Lower leg skin (tissue), 3 donors: ENCODE results near the gene SLC9A3.

ENCODE experiments used
- POLR2A ChIP-seq, 2 donors: fragments of 450-650 bp; IDR thresholded peaks; one replicate each; pipeline ENCODE4 v1.6.1; 2016 to 2017; ENCODE audit warnings: antibody characterized with exemption in 2 of 2, mild to moderate bottlenecking in 1 of 2, moderate library complexity in 1 of 2
- TF ChIP-seq, protein P1 (sequence below), 3 donors: fragments of 450-650 bp; IDR thresholded peaks; one replicate each; pipeline ENCODE4 v1.5.1; 2016; ENCODE audit warnings: antibody characterized with exemption in 3 of 3, mild to moderate bottlenecking in 3 of 3, moderate library complexity in 2 of 3

DNA sequence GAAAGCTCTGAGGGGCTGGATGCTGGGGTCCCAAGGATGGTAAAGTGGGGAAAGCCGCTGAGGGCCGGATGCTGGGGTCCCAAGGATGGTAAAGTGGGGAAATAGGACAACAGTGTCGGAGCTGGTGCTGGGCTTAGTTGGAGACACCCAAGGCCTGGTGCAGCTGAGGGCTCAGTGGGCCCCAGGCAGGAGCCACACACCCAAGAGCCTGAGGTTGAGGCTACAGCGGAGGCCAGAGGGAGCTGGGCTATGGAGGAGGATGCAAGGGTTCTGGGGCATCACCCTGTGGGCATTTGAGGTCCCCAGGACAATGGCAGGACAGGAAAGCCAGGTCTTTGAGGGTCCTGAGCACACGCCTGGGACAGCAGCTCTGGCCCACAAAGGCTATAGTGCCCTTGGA lies 19.1 kb upstream of the SLC9A3 start:
- TF ChIP-seq, protein P1, sequence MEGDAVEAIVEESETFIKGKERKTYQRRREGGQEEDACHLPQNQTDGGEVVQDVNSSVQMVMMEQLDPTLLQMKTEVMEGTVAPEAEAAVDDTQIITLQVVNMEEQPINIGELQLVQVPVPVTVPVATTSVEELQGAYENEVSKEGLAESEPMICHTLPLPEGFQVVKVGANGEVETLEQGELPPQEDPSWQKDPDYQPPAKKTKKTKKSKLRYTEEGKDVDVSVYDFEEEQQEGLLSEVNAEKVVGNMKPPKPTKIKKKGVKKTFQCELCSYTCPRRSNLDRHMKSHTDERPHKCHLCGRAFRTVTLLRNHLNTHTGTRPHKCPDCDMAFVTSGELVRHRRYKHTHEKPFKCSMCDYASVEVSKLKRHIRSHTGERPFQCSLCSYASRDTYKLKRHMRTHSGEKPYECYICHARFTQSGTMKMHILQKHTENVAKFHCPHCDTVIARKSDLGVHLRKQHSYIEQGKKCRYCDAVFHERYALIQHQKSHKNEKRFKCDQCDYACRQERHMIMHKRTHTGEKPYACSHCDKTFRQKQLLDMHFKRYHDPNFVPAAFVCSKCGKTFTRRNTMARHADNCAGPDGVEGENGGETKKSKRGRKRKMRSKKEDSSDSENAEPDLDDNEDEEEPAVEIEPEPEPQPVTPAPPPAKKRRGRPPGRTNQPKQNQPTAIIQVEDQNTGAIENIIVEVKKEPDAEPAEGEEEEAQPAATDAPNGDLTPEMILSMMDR (IDR thresholded peaks at IDR 0.05) = no peak
- no peak for TF ChIP-seq POLR2A (IDR thresholded peaks at IDR 0.05)
